Ectodermal cell (in vitro differentiated cells): ENCODE measurements around the gene SCRN1.

Source experiments
- H3K27ac ChIP-seq: 2 replicates; pipeline ENCODE4 v1.7.0; 2013; ENCODE audit warnings: mild to moderate bottlenecking, low read depth, low read length; ENCODE audit not compliant: insufficient read depth, poor library complexity, severe bottlenecking
- H3K27me3 ChIP-seq: 2 replicates; pipeline ENCODE4 v1.7.0; 2013; ENCODE audit warnings: mild to moderate bottlenecking, low read length; ENCODE audit not compliant: insufficient read depth, control insufficient read depth, poor library complexity, severe bottlenecking
- H3K36me3 ChIP-seq: one replicate; pipeline ENCODE4 v1.7.0; 2013; ENCODE audit warnings: low read length; ENCODE audit not compliant: control insufficient read depth, insufficient read depth
- H3K4me1 ChIP-seq: one replicate; pipeline ENCODE4 v1.7.0; 2013; ENCODE audit warnings: low read length; ENCODE audit not compliant: control insufficient read depth, insufficient read depth
- H3K4me3 ChIP-seq: 2 replicates; pipeline ENCODE4 v1.7.0; 2013; ENCODE audit warnings: low read depth, low read length, control low read depth; ENCODE audit not compliant: insufficient read depth
- H3K9me3 ChIP-seq: 2 replicates; pipeline ENCODE4 v1.7.0; 2013; ENCODE audit warnings: mild to moderate bottlenecking, low read length, moderate library complexity; ENCODE audit not compliant: control insufficient read depth
- WGBS, 2 experiments: methylation state at CpG; one replicate each; pipeline ENCODE4 v1.1.7; 2013; ENCODE audit warnings: missing lambda C conversion rate in 2 of 2; 5-methylcytosine and 5-hydroxymethylcytosine counted together

SCRN1 gene

DNA sequence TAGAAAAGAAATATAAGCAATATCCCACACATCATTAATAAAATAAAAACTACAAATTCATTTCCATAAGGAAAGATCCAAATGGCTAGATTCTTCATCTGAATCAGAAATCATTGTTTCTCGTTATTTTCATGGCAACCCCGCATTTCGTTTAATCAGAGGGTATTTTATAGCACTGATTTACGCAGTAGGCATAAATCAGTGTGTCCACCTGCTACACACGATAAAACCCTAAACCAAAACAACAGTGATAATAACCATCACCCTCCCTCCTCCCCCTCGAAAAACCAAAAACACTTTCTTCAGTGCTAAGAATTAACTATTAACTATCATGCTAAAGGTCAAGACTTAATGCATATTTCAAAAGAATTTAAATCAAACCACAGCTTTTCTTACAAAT is 20.4 kb upstream of the SCRN1 start:
- no peak overlapping the region for H3K4me3 ChIP-seq
- H3K36me3 ChIP-seq = no peaks in the 10 kb centered on the region
- no peaks in the 10 kb centered on the region for H3K27me3 ChIP-seq
- H3K27ac ChIP-seq = no peak overlapping the region
- H3K9me3 ChIP-seq = no peaks in the 10 kb centered on the region
- WGBS, 2 experiments = 94 to 95% methylated on average over 6 of the region's 6 CpGs
- peaks cover 5% of the 10 kb centered on the region for H3K4me1 ChIP-seq

GRCh38 chr7:30005464-30005863 is 15.9 kb upstream of the SCRN1 start:
- Histone ChIP-seq H3K36me3 (no peaks in the 10 kb centered on the region), H3K27ac (no peak overlapping the region), H3K27me3 (no peaks in the 10 kb centered on the region), H3K4me3 (no peak overlapping the region), H3K4me1 (peaks cover 5% of the 10 kb centered on the region), H3K9me3 (no peaks in the 10 kb centered on the region)
- 18 to 26% methylated on average over 3 of the region's 3 CpGs for WGBS, 2 experiments

DNA sequence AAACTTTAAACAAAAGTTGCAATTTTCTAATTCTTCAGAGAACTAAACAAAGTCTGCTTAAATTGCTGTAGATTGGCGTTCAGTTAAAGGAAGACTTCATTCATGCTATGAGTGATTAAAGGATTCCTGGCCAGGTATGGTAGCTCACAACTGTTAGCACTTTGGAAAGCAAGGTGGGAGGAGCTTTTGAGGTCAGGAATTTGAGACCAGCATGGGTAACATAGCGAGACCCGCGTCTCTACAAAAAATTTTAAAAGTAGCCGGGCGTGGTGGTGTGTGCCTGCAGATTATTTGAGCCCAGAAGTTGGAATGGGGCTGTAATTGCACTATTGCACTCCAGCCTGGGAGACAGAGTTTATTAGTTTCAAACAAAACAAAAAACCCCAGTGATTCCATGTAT is 13.5 kb upstream of the SCRN1 start:
- Histone ChIP-seq H3K4me1 (peaks cover 5% of the 10 kb centered on the region), H3K27me3 (no peaks in the 10 kb centered on the region), H3K9me3 (no peaks in the 10 kb centered on the region), H3K4me3 (no peak overlapping the region), H3K36me3 (no peaks in the 10 kb centered on the region), H3K27ac (no peak overlapping the region)
- WGBS, 2 experiments = 60 to 61% methylated on average over 6 of the region's 6 CpGs

GRCh38 chr7:30001998-30002397 is 12.4 kb upstream of the SCRN1 start:
- H3K27me3 ChIP-seq = no peaks in the 10 kb centered on the region
- H3K4me3 ChIP-seq = no peak overlapping the region
- no peaks in the 10 kb centered on the region for H3K9me3 ChIP-seq
- H3K36me3 ChIP-seq = no peaks in the 10 kb centered on the region
- H3K4me1 ChIP-seq = peaks cover 5% of the 10 kb centered on the region
- WGBS, 2 experiments = 97 to 100% methylated on average over 2 of the region's 2 CpGs
- no peak overlapping the region for H3K27ac ChIP-seq

GRCh38 chr7:29998489-29998888 is 8.9 kb upstream of the SCRN1 start:
- Histone ChIP-seq H3K27ac (no peak overlapping the region), H3K4me3 (no peak overlapping the region), H3K27me3 (no peaks in the 10 kb centered on the region), H3K36me3 (no peaks in the 10 kb centered on the region), H3K9me3 (peaks cover under 1% of the 10 kb centered on the region), H3K4me1 (no peaks in the 10 kb centered on the region)

- Histone ChIP-seq H3K36me3 (no peaks in the 10 kb centered on the region), H3K4me1 (no peaks in the 10 kb centered on the region), H3K27me3 (no peaks in the 10 kb centered on the region), H3K4me3 (no peak overlapping the region), H3K27ac (no peak overlapping the region), H3K9me3 (peaks cover 2% of the 10 kb centered on the region)
These were observed 6.7 kb upstream of the SCRN1 start for GRCh38 chr7:29996321-29996720.

DNA sequence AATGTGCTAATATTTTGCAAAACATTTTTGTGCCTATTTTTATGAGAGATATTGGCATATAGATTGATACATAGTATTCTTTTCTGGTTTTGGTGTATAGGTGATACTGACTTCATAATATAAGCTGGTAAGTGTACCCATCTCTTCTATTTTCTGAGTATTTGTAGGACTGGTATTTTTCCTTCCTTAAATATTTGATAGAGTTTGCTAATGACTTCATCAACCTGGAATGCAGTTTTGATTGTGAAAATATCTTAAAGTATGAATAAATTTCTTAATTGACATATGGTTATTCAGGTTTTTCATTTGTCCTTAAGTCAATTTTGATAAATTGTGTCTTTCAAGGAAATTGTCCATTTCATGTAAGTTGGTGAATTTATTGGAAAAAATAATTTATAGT is 6.1 kb upstream of the SCRN1 start:
- H3K36me3 ChIP-seq = no peaks in the 10 kb centered on the region
- H3K4me3 ChIP-seq = no peak overlapping the region
- H3K9me3 ChIP-seq = peaks cover 2% of the 10 kb centered on the region
- no peaks in the 10 kb centered on the region for H3K27me3 ChIP-seq
- H3K4me1 ChIP-seq = no peaks in the 10 kb centered on the region
- H3K27ac ChIP-seq = no peak overlapping the region

DNA sequence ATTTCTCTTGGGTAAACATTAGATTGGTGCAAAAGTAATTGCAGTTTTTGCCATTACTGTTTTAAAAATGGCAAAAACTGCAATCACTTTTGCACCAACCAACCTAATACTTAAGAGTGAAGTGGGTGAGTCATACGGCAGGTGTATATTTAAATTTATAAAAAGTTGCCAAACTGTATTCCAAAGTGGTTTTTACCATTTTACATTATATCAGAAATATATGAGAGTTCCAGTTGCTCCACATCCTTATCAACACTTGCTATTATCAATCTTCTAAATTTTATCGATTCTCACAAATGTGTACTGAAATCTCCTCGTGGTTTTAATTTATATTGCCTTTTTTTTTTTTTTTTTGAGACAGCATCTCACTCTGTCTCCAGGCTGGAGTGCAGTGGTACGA is 3.5 kb upstream of the SCRN1 start:
- 95 to 96% methylated on average over 3 to 4 of the region's 4 CpGs for WGBS, 2 experiments
- peaks cover 14% of the 10 kb centered on the region for H3K27me3 ChIP-seq
- H3K4me1 ChIP-seq = no peaks in the 10 kb centered on the region

GRCh38 chr7:29991937-29992336 is 2.3 kb upstream of the SCRN1 start:
- H3K9me3 ChIP-seq = peaks cover 2% of the 10 kb centered on the region
- H3K4me3 ChIP-seq = no peak overlapping the region
- WGBS, 2 experiments = 89 to 94% methylated on average over 5 of the region's 5 CpGs

More for the DNA sequence above, 3.5 kb upstream of the SCRN1 start:
- peaks cover 2% of the 10 kb centered on the region for H3K9me3 ChIP-seq
- H3K36me3 ChIP-seq = no peaks in the 10 kb centered on the region
- H3K27ac ChIP-seq = no peak overlapping the region
- no peak overlapping the region for H3K4me3 ChIP-seq

GRCh38 chr7:29990931-29991330 is 1.3 kb upstream of the SCRN1 start:
- no peak overlapping the region for H3K27ac ChIP-seq
- WGBS, 2 experiments = 89 to 94% methylated on average over 4 of the region's 4 CpGs
- H3K36me3 ChIP-seq = no peaks in the 10 kb centered on the region
- H3K4me3 ChIP-seq = no peak overlapping the region
- H3K4me1 ChIP-seq = peaks cover 7% of the 10 kb centered on the region
- H3K9me3 ChIP-seq = peaks cover 2% of the 10 kb centered on the region
- peaks cover 15% of the 10 kb centered on the region for H3K27me3 ChIP-seq

More at GRCh38 chr7:29991937-29992336, 2.3 kb upstream of the SCRN1 start:
- Histone ChIP-seq H3K27ac (no peak overlapping the region), H3K4me1 (peaks cover 7% of the 10 kb centered on the region), H3K27me3 (peaks cover 15% of the 10 kb centered on the region), H3K36me3 (no peaks in the 10 kb centered on the region)
